ENCODE data around the gene TMEM53. TPM values are rescaled to one million over a fixed set of nuclear protein-coding genes. Genes with fewer than 3 reads are reported as not detected.

Gene TMEM53
- total and polyA plus RNA-seq, 2 donors (not counting 1 experiment from before 2014, with no cell fraction given), result 8.1 to 11.6 TPM

- peak overlapping the region; percentile 27 to 74 (median 40) for H3K4me3 ChIP-seq (replicated peaks in 1 of 4; ENCODE audit: control extremely low read depth in 1 of 4, insufficient read depth in 1 of 4, low read depth in 3 of 4, low read length in 4 of 4)
- peaks cover 16% of the 10 kb centered on the region for H3K4me1 ChIP-seq (ENCODE audit: control insufficient read depth, extremely low read depth, insufficient read depth, low read length)
- H4K20me1 ChIP-seq (ENCODE audit: control insufficient read depth, extremely low read depth, insufficient read depth, low read length), result no peaks in the 10 kb centered on the region
- peak overlapping the region; percentile 69 for H3K4me2 ChIP-seq (ENCODE audit: extremely low read depth, insufficient read depth, low read length)
- H3K9me3 ChIP-seq (ENCODE audit: control insufficient read depth, insufficient read depth, low read depth, low read length), result no peaks in the 10 kb centered on the region
- H3K36me3 ChIP-seq (ENCODE audit: control insufficient read depth, insufficient read depth, low read length), result peaks cover 9% of the 10 kb centered on the region
- H3K27ac ChIP-seq (ENCODE audit: insufficient read depth, low read length), result peak overlapping the region; percentile 91
- TF ChIP-seq, protein P1, sequence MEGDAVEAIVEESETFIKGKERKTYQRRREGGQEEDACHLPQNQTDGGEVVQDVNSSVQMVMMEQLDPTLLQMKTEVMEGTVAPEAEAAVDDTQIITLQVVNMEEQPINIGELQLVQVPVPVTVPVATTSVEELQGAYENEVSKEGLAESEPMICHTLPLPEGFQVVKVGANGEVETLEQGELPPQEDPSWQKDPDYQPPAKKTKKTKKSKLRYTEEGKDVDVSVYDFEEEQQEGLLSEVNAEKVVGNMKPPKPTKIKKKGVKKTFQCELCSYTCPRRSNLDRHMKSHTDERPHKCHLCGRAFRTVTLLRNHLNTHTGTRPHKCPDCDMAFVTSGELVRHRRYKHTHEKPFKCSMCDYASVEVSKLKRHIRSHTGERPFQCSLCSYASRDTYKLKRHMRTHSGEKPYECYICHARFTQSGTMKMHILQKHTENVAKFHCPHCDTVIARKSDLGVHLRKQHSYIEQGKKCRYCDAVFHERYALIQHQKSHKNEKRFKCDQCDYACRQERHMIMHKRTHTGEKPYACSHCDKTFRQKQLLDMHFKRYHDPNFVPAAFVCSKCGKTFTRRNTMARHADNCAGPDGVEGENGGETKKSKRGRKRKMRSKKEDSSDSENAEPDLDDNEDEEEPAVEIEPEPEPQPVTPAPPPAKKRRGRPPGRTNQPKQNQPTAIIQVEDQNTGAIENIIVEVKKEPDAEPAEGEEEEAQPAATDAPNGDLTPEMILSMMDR (conservative IDR thresholded peaks at IDR 0.05 in 1 of 2, IDR thresholded peaks at IDR 0.05 in 1 of 2; ENCODE audit: low read depth in 1 of 2, low read length in 2 of 2), result no peak
- TF ChIP-seq EZH2 (IDR thresholded peaks at IDR 0.05; ENCODE audit: low read length, missing control alignments), result no peak
- no peaks in the 10 kb centered on the region for H3K27me3 ChIP-seq (ENCODE audit: control insufficient read depth, insufficient read depth, low read length)
- H3K9ac ChIP-seq (ENCODE audit: insufficient read depth, low read length), result peak overlapping the region; percentile 81
- peak overlapping the region; percentile 64 for H2AFZ ChIP-seq (ENCODE audit: low read length)
- no peak for DNase-seq (ENCODE audit: low read depth in 2 of 2)
- H3K79me2 ChIP-seq (ENCODE audit: control insufficient read depth, insufficient read depth, low read length), result peaks cover 15% of the 10 kb centered on the region
Measured at GRCh38 chr1:44631333-44631646, 43.0 kb downstream of the TMEM53 start.

- DNase-seq (ENCODE audit: low read depth in 2 of 2), result peak in 1 of 2 donors; percentile 81
- no peak overlapping the region for H2AFZ ChIP-seq (ENCODE audit: low read length)
- no peaks in the 10 kb centered on the region for H3K9me3 ChIP-seq (ENCODE audit: control insufficient read depth, insufficient read depth, low read depth, low read length)
- no peaks in the 10 kb centered on the region for H3K27me3 ChIP-seq (ENCODE audit: control insufficient read depth, insufficient read depth, low read length)
- no peak for TF ChIP-seq EZH2 (IDR thresholded peaks at IDR 0.05; ENCODE audit: low read length, missing control alignments)
- TF ChIP-seq, protein P1 (conservative IDR thresholded peaks at IDR 0.05 in 1 of 2, IDR thresholded peaks at IDR 0.05 in 1 of 2; ENCODE audit: low read depth in 1 of 2, low read length in 2 of 2), result no peak
- no peak overlapping the region for H3K9ac ChIP-seq (ENCODE audit: insufficient read depth, low read length)
- peaks cover 13% of the 10 kb centered on the region for H3K79me2 ChIP-seq (ENCODE audit: control insufficient read depth, insufficient read depth, low read length)
- peaks cover 16% of the 10 kb centered on the region for H3K4me1 ChIP-seq (ENCODE audit: control insufficient read depth, extremely low read depth, insufficient read depth, low read length)
- H3K4me3 ChIP-seq (replicated peaks in 1 of 4; ENCODE audit: control extremely low read depth in 1 of 4, insufficient read depth in 1 of 4, low read depth in 3 of 4, low read length in 4 of 4), result no peak overlapping the region
- H3K36me3 ChIP-seq (ENCODE audit: control insufficient read depth, insufficient read depth, low read length), result no peaks in the 10 kb centered on the region
- peak overlapping the region; percentile 81 for H3K27ac ChIP-seq (ENCODE audit: insufficient read depth, low read length)
- no peaks in the 10 kb centered on the region for H4K20me1 ChIP-seq (ENCODE audit: control insufficient read depth, extremely low read depth, insufficient read depth, low read length)
- no peak overlapping the region for H3K4me2 ChIP-seq (ENCODE audit: extremely low read depth, insufficient read depth, low read length)
Measured at GRCh38 chr1:44630116-44630515, 44.2 kb downstream of the TMEM53 start.

GRCh38 chr1:44628962-44629756, 45.1 kb downstream of the TMEM53 start:
- no peak overlapping the region for H2AFZ ChIP-seq (ENCODE audit: low read length)
- peaks cover 11% of the 10 kb centered on the region for H3K79me2 ChIP-seq (ENCODE audit: control insufficient read depth, insufficient read depth, low read length)
- H3K27me3 ChIP-seq (ENCODE audit: control insufficient read depth, insufficient read depth, low read length), result no peaks in the 10 kb centered on the region
- H3K4me1 ChIP-seq (ENCODE audit: control insufficient read depth, extremely low read depth, insufficient read depth, low read length), result peaks cover 16% of the 10 kb centered on the region
- DNase-seq (ENCODE audit: low read depth in 2 of 2), result peak; percentile 98
- no peaks in the 10 kb centered on the region for H3K36me3 ChIP-seq (ENCODE audit: control insufficient read depth, insufficient read depth, low read length)
- H4K20me1 ChIP-seq (ENCODE audit: control insufficient read depth, extremely low read depth, insufficient read depth, low read length), result no peaks in the 10 kb centered on the region
- H3K4me3 ChIP-seq (replicated peaks in 1 of 4; ENCODE audit: control extremely low read depth in 1 of 4, insufficient read depth in 1 of 4, low read depth in 3 of 4, low read length in 4 of 4), result no peak overlapping the region
- no peak overlapping the region for H3K9ac ChIP-seq (ENCODE audit: insufficient read depth, low read length)
- TF ChIP-seq, protein P1 (conservative IDR thresholded peaks at IDR 0.05 in 1 of 2, IDR thresholded peaks at IDR 0.05 in 1 of 2; ENCODE audit: low read depth in 1 of 2, low read length in 2 of 2), result no peak
- no peak for TF ChIP-seq EZH2 (IDR thresholded peaks at IDR 0.05; ENCODE audit: low read length, missing control alignments)
- peak overlapping the region; percentile 81 for H3K27ac ChIP-seq (ENCODE audit: insufficient read depth, low read length)
- no peaks in the 10 kb centered on the region for H3K9me3 ChIP-seq (ENCODE audit: control insufficient read depth, insufficient read depth, low read depth, low read length)
- no peak overlapping the region for H3K4me2 ChIP-seq (ENCODE audit: extremely low read depth, insufficient read depth, low read length)
